ENCODE data around the gene ARMH4. TPM values are rescaled to one million over a fixed set of nuclear protein-coding genes. Genes with fewer than 3 reads are reported as not detected.

Gene ARMH4
- total RNA-seq, 2 donors from 2014 or later: 17.3 to 30.7 TPM

DNA sequence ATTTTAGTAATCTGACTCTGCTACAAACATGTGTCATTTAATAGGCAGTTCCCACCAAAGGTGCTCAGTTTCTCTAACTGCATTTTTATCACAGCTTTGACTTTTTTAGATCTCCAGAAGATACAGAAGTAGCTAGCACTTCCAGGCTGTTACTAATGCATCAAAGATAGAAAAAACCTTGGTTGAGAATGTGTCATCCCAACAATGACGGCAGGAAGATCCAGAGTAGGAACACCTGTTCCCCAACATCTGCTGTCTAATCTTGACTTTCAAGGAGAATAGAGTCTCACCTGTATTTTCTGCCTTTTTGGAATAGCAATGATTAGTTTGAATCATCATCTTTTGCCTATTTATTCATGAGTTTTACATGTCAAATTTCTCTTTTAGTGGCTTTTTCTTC is 45.0 kb downstream of the ARMH4 start:
- H3K4me1 Mint-ChIP-seq: peaks cover 5% of the 10 kb centered on the region

DNA sequence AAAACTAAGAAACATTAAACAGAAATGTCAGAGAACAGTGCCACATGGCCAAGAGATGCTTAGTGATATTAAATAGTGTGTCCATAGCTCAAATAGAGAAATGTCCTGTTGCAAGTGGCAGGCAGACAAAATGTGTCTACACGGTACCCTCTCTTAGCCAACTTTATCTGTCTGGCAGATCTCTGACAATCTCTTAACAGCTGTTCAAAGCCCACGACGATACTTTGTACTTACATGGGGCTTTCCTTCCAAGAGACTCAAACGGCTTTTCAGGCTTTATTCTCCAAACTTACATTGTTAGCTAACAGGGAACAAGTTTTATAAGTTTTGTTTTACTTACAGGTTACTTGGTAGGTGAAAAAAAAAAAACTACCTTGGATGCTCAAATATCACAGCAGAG is 45.6 kb downstream of the ARMH4 start:
- H3K9me3 Mint-ChIP-seq: no peaks in the 10 kb centered on the region
- WGBS, 2 experiments (ENCODE audit: insufficient coverage in 1 of 2, insufficient read length in 1 of 2): 81 to 86% methylated on average over 3 to 4 of the region's 4 CpGs
- H3K4me1 Mint-ChIP-seq: peaks cover 5% of the 10 kb centered on the region
- no peaks in the 10 kb centered on the region for H3K27me3 Mint-ChIP-seq (ENCODE audit: insufficient read depth)
- Histone ChIP-seq H3K9ac (ENCODE audit: extremely low read depth, low read length, poor library complexity, severe bottlenecking) (no peak overlapping the region), H3K9me3 (ENCODE audit: control insufficient read depth, low read length) (no peaks in the 10 kb centered on the region), H3K4me1 (ENCODE audit: control insufficient read depth, insufficient read depth, low read length) (no peaks in the 10 kb centered on the region), H3K27me3 (ENCODE audit: control insufficient read depth, insufficient read depth, low read length, poor library complexity, severe bottlenecking) (no peaks in the 10 kb centered on the region), H3K36me3 (ENCODE audit: control insufficient read depth, insufficient read depth, low read length) (no peaks in the 10 kb centered on the region), H3K27ac (ENCODE audit: low read depth, low read length) (no peak overlapping the region), H3K4me3 (ENCODE audit: low read length) (no peak overlapping the region)
- no peak for DNase-seq
- no peak overlapping the region for H3K27ac Mint-ChIP-seq
- no peak overlapping the region for H3K4me3 Mint-ChIP-seq
- TF ChIP-seq, protein P1, sequence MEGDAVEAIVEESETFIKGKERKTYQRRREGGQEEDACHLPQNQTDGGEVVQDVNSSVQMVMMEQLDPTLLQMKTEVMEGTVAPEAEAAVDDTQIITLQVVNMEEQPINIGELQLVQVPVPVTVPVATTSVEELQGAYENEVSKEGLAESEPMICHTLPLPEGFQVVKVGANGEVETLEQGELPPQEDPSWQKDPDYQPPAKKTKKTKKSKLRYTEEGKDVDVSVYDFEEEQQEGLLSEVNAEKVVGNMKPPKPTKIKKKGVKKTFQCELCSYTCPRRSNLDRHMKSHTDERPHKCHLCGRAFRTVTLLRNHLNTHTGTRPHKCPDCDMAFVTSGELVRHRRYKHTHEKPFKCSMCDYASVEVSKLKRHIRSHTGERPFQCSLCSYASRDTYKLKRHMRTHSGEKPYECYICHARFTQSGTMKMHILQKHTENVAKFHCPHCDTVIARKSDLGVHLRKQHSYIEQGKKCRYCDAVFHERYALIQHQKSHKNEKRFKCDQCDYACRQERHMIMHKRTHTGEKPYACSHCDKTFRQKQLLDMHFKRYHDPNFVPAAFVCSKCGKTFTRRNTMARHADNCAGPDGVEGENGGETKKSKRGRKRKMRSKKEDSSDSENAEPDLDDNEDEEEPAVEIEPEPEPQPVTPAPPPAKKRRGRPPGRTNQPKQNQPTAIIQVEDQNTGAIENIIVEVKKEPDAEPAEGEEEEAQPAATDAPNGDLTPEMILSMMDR (conservative IDR thresholded peaks at IDR 0.05): no peak
- H3K36me3 Mint-ChIP-seq (ENCODE audit: low read depth): peaks cover 2% of the 10 kb centered on the region

More for the DNA sequence above, 45.0 kb downstream of the ARMH4 start:
- Histone ChIP-seq H3K9ac (ENCODE audit: extremely low read depth, low read length, poor library complexity, severe bottlenecking) (no peak overlapping the region), H3K9me3 (ENCODE audit: control insufficient read depth, low read length) (no peaks in the 10 kb centered on the region), H3K4me1 (ENCODE audit: control insufficient read depth, insufficient read depth, low read length) (no peaks in the 10 kb centered on the region), H3K27ac (ENCODE audit: low read depth, low read length) (no peak overlapping the region), H3K36me3 (ENCODE audit: control insufficient read depth, insufficient read depth, low read length) (no peaks in the 10 kb centered on the region), H3K4me3 (ENCODE audit: low read length) (no peak overlapping the region), H3K27me3 (ENCODE audit: control insufficient read depth, insufficient read depth, low read length, poor library complexity, severe bottlenecking) (no peaks in the 10 kb centered on the region)
- no peak for DNase-seq
- TF ChIP-seq, protein P1 (conservative IDR thresholded peaks at IDR 0.05): no peak
- no peak overlapping the region for H3K4me3 Mint-ChIP-seq
- no peaks in the 10 kb centered on the region for H3K27me3 Mint-ChIP-seq (ENCODE audit: insufficient read depth)
- H3K36me3 Mint-ChIP-seq (ENCODE audit: low read depth): peaks cover 2% of the 10 kb centered on the region
- H3K27ac Mint-ChIP-seq: no peak overlapping the region
- WGBS, 2 experiments (ENCODE audit: insufficient coverage in 1 of 2, insufficient read length in 1 of 2): 73 to 83% methylated on average over 1 of the region's 1 CpG
- H3K9me3 Mint-ChIP-seq: no peaks in the 10 kb centered on the region

- no peak for DNase-seq
- Histone ChIP-seq H3K27me3 (ENCODE audit: control insufficient read depth, insufficient read depth, low read length, poor library complexity, severe bottlenecking) (no peaks in the 10 kb centered on the region), H3K9ac (ENCODE audit: extremely low read depth, low read length, poor library complexity, severe bottlenecking) (no peak overlapping the region), H3K4me1 (ENCODE audit: control insufficient read depth, insufficient read depth, low read length) (no peaks in the 10 kb centered on the region), H3K4me3 (ENCODE audit: low read length) (no peak overlapping the region), H3K27ac (ENCODE audit: low read depth, low read length) (no peak overlapping the region), H3K36me3 (ENCODE audit: control insufficient read depth, insufficient read depth, low read length) (no peaks in the 10 kb centered on the region), H3K9me3 (ENCODE audit: control insufficient read depth, low read length) (no peaks in the 10 kb centered on the region)
- Mint-ChIP-seq H3K4me3 (no peak overlapping the region), H3K27ac (no peak overlapping the region), H3K36me3 (ENCODE audit: low read depth) (peaks cover 2% of the 10 kb centered on the region), H3K9me3 (no peaks in the 10 kb centered on the region), H3K27me3 (ENCODE audit: insufficient read depth) (no peaks in the 10 kb centered on the region), H3K4me1 (peaks cover 4% of the 10 kb centered on the region)
- 80 to 83% methylated on average over 1 to 2 of the region's 2 CpGs for WGBS, 2 experiments (ENCODE audit: insufficient coverage in 1 of 2, insufficient read length in 1 of 2)
- TF ChIP-seq, protein P1 (conservative IDR thresholded peaks at IDR 0.05): no peak
Observed at GRCh38 chr14:58104808-58105207, 47.2 kb downstream of the ARMH4 start.
